ENCODE results near the gene RAB6C.
"Not testable (repeated sequence)": the region's sequence is repeated elsewhere in the genome, so short reads cannot be mapped to it uniquely, and the experiment has no call there.

The RAB6C gene

DNA sequence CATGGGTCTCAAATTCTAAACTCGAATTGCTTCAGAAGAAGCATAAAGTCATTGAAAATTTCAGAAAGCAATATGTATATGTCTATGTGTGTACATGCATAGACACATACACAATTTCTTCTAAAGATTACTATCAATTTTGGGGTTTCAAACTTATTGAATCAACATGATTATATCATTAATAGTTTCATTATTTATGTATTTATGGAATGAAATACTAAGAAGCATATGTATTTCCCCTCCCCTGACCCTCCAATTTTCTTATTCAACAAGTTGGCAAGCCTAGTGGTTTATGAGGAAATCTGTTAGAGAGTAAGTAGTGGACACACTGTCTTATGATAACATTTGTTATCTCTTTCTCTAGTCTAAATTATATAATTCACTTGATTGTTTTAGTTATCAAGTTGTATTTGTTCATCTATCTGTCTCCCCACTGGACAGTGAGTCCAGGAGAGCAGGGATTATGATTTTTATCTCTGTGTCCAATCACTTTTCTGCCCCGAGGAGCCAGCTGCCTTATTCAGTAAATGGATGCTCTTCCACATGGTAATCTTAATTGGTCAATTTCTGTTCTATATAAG is 17.3 kb downstream of the RAB6C start:
- DNase-seq, result not testable (repeated sequence)

DNA sequence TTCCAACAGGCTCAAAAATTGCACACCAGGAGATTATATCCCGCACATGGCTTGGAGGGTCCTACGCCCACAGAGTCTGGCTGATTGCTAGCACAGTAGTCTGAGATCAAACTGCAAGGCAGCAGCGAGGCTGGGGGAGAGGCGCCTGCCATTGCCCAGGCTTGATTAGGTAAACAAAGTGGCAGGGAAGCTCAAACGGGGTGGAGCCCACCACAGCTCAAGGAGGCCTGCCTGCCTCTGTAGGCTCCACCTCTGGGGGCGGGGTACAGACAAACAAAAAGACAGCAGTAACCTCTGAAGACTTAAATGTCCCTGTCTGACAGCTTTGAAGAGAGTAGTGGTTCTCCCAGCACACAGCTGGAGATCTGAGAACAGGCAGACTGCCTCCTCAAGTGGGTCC is 19.3 kb downstream of the RAB6C start:
- not testable (repeated sequence) for DNase-seq

- not testable (repeated sequence) for DNase-seq
Measured at GRCh38 chr2:130005862-130006261, 26.4 kb downstream of the RAB6C start.

- not testable (repeated sequence) for DNase-seq
Measured at GRCh38 chr2:130016701-130017100, 37.2 kb downstream of the RAB6C start.

- DNase-seq, result no peak
Measured at GRCh38 chr2:130019402-130019801, 39.9 kb downstream of the RAB6C start.

DNA sequence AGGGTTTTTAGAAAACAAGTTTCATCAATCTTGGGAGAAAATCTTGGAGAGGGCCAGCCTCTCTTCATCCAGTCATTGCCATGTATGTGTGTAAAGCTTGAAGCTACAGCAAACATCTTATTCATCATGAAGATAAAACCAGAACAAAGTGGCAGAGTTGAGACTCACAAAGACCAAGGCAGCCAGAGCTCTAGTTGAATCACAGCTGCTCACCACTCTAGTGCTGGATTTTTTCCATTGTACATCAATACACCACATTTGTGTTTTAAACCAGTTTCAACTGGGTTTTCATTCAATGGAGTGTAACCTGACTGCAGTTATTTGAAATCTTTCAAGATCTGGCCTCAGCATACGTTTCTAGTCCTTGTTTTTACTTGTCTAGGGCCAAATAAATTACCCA is 40.6 kb downstream of the RAB6C start:
- not testable (repeated sequence) for DNase-seq

DNA sequence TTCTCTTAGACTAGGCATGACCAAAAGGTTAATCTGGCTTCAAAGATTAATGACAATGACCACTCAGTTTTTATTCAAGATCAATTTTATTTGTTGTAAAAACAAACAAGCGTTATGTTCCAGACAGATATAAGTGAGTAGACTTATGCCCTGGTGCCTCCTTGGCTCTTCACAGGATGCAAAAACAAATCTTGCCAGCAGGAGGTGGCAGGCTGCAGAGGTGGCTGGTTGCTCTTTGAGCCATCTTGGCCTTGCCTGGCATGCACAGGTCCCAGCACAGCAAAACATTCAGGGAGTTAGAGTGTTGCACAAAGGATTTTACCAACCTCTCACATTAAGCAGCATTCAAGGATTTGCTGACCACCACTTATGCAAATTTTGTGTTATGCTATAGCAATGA is 46.5 kb downstream of the RAB6C start:
- DNase-seq, result not testable (repeated sequence)
